ENCODE measurements around the gene FAM114A2. TPM values are rescaled to one million over a fixed set of nuclear protein-coding genes. Genes with fewer than 3 reads are reported as not detected.
"Not testable (repeated sequence)": the region's sequence is repeated elsewhere in the genome, so short reads cannot be mapped to it uniquely, and the experiment has no call there.

The FAM114A2 gene
- total RNA-seq, 1 experiment from 2014 or later = 12.8 TPM

DNA sequence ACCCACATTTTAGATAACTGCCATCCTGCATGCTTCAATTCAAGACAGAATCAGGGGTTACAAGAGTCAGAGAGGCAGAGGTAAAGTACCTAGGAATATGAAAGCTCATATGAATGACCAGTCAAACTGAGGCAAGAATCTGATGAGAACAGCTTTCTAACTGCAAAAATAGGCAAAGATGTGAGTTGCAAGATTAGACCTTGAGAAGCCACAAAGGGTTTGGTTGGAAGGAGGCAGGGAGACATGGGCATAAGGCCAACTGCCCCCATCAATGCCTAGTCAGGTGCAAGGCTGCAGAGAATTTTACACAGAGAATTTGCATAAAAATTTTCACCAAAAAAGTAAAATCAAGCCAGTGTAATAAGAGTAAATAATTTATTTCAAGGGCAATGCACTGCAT is 12.8 kb downstream of the FAM114A2 start:
- no peaks in the 10 kb centered on the region for H3K27me3 Mint-ChIP-seq (ENCODE audit: low read depth)
- Histone ChIP-seq H2BK120ac (ENCODE audit: low read depth, low read length, poor library complexity, severe bottlenecking) (no peak overlapping the region), H4K8ac (replicated peaks; ENCODE audit: insufficient read length, low read depth, low read length) (no peak overlapping the region), H4K5ac (ENCODE audit: insufficient read length, low read depth, low read length) (no peak overlapping the region), H3T11ph (ENCODE audit: low read length) (no peak overlapping the region), H2BK15ac (ENCODE audit: low read depth, low read length) (no peak overlapping the region), H2BK12ac (ENCODE audit: insufficient read length, low read depth, low read length) (no peak overlapping the region), H3K4ac (ENCODE audit: low read depth, low read length) (no peak overlapping the region), H2AFZ (ENCODE audit: low read length) (no peak overlapping the region), H3K18ac (ENCODE audit: insufficient read length, low read depth, low read length) (no peak overlapping the region), H3K14ac (ENCODE audit: insufficient read depth, low read length) (no peak overlapping the region), H4K91ac (ENCODE audit: insufficient read length, low read depth, low read length) (no peak overlapping the region), H3K23me2 (ENCODE audit: insufficient read length, low read depth, low read length, poor library complexity, severe bottlenecking) (no peaks in the 10 kb centered on the region), H2BK20ac (ENCODE audit: low read depth, low read length, poor library complexity, severe bottlenecking) (no peak overlapping the region), H3K79me2 (ENCODE audit: insufficient read depth, low read length) (no peaks in the 10 kb centered on the region), H3K79me1 (ENCODE audit: insufficient read depth, low read depth, low read length, poor library complexity, severe bottlenecking) (no peaks in the 10 kb centered on the region), H2BK5ac (ENCODE audit: insufficient read length, low read length) (no peak overlapping the region), H3K27ac (ENCODE audit: insufficient read length, low read depth, low read length) (no peak overlapping the region), H3K27me3 (ENCODE audit: insufficient read depth, low read length) (no peaks in the 10 kb centered on the region), H3K56ac (ENCODE audit: insufficient read length, low read depth, low read length) (no peak overlapping the region), H4K20me1 (ENCODE audit: control insufficient read depth, insufficient read depth, insufficient read length) (no peaks in the 10 kb centered on the region), H3K4me1 (ENCODE audit: insufficient read depth, low read length) (no peaks in the 10 kb centered on the region), H3K23ac (ENCODE audit: insufficient read length, low read depth, low read length) (no peak overlapping the region), H3K9ac (ENCODE audit: extremely low read depth, insufficient read length, low read length) (no peak overlapping the region), H2AK5ac (ENCODE audit: insufficient read length, low read length) (no peak overlapping the region), H3K9me3 (ENCODE audit: control insufficient read depth, low read depth, low read length) (no peaks in the 10 kb centered on the region), H3K4me2 (ENCODE audit: insufficient read depth, insufficient read length, low read length) (no peak overlapping the region)
- TF ChIP-seq, protein P1, sequence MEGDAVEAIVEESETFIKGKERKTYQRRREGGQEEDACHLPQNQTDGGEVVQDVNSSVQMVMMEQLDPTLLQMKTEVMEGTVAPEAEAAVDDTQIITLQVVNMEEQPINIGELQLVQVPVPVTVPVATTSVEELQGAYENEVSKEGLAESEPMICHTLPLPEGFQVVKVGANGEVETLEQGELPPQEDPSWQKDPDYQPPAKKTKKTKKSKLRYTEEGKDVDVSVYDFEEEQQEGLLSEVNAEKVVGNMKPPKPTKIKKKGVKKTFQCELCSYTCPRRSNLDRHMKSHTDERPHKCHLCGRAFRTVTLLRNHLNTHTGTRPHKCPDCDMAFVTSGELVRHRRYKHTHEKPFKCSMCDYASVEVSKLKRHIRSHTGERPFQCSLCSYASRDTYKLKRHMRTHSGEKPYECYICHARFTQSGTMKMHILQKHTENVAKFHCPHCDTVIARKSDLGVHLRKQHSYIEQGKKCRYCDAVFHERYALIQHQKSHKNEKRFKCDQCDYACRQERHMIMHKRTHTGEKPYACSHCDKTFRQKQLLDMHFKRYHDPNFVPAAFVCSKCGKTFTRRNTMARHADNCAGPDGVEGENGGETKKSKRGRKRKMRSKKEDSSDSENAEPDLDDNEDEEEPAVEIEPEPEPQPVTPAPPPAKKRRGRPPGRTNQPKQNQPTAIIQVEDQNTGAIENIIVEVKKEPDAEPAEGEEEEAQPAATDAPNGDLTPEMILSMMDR (conservative IDR thresholded peaks at IDR 0.05) = no peak
- no peak for DNase-seq
- peaks cover 0 to 2% of the 10 kb centered on the region in 2 experiments; a peak in 1 of 4 replicates for H3K4me1 Mint-ChIP-seq
- H3K4me3 Mint-ChIP-seq = no peak overlapping the region
- peaks cover 5 to 8% (median 5%) of the 10 kb centered on the region in 3 experiments; a peak in 3 of 7 replicates for H3K36me3 Mint-ChIP-seq (ENCODE audit: insufficient read depth in 1 of 3, low read depth in 3 of 3)
- H3K9me3 Mint-ChIP-seq = no peaks in the 10 kb centered on the region; a peak in 1 of 5 replicates
- H3K27ac Mint-ChIP-seq = no peak overlapping the region

GRCh38 chr5:154018919-154019318 is 19.8 kb downstream of the FAM114A2 start:
- not testable (repeated sequence) for H3K18ac ChIP-seq (ENCODE audit: insufficient read length, low read depth, low read length); H3K36me3 Mint-ChIP-seq (ENCODE audit: insufficient read depth in 1 of 3, low read depth in 3 of 3); H3K4me1 ChIP-seq (ENCODE audit: insufficient read depth, low read length); H3K4me2 ChIP-seq (ENCODE audit: insufficient read depth, insufficient read length, low read length); H3K79me1 ChIP-seq (ENCODE audit: insufficient read depth, low read depth, low read length, poor library complexity, severe bottlenecking); H2BK5ac ChIP-seq (ENCODE audit: insufficient read length, low read length); H4K5ac ChIP-seq (ENCODE audit: insufficient read length, low read depth, low read length); H3K4ac ChIP-seq (ENCODE audit: low read depth, low read length); H3K27me3 ChIP-seq (ENCODE audit: insufficient read depth, low read length); H4K20me1 ChIP-seq (ENCODE audit: control insufficient read depth, insufficient read depth, insufficient read length); H3K9ac ChIP-seq (ENCODE audit: extremely low read depth, insufficient read length, low read length); H3K27me3 Mint-ChIP-seq (ENCODE audit: low read depth); H2AFZ ChIP-seq (ENCODE audit: low read length); DNase-seq; H4K8ac ChIP-seq (replicated peaks; ENCODE audit: insufficient read length, low read depth, low read length); H4K91ac ChIP-seq (ENCODE audit: insufficient read length, low read depth, low read length); H3K4me1 Mint-ChIP-seq; H3K14ac ChIP-seq (ENCODE audit: insufficient read depth, low read length); H3K27ac ChIP-seq (ENCODE audit: insufficient read length, low read depth, low read length); H3T11ph ChIP-seq (ENCODE audit: low read length); H2BK15ac ChIP-seq (ENCODE audit: low read depth, low read length); H3K9me3 ChIP-seq (ENCODE audit: control insufficient read depth, low read depth, low read length); H3K79me2 ChIP-seq (ENCODE audit: insufficient read depth, low read length); H3K27ac Mint-ChIP-seq; H3K9me3 Mint-ChIP-seq; H2BK20ac ChIP-seq (ENCODE audit: low read depth, low read length, poor library complexity, severe bottlenecking); H3K56ac ChIP-seq (ENCODE audit: insufficient read length, low read depth, low read length); H3K23ac ChIP-seq (ENCODE audit: insufficient read length, low read depth, low read length); H3K4me3 Mint-ChIP-seq; H2BK120ac ChIP-seq (ENCODE audit: low read depth, low read length, poor library complexity, severe bottlenecking); H2AK5ac ChIP-seq (ENCODE audit: insufficient read length, low read length); H2BK12ac ChIP-seq (ENCODE audit: insufficient read length, low read depth, low read length); H3K23me2 ChIP-seq (ENCODE audit: insufficient read length, low read depth, low read length, poor library complexity, severe bottlenecking)
- WGBS (ENCODE audit: extremely low coverage, insufficient read length, low lambda C conversion rate) = no CpG with 5 or more reads among the region's 1 CpG

Data from H9 (cell line).